Peyer's patch (tissue), 4 donors: ENCODE results near the gene NEUROG2. TPM values are rescaled to one million over a fixed set of nuclear protein-coding genes. Genes with fewer than 3 reads are reported as not detected.
A peak's percentile ranks its signal among the peaks of the same experiment; 100 is the strongest.

Source experiments
- DNase-seq, 3 donors: peaks; one replicate each; pipeline ENCODE4 v3.0.0-alpha.2; 2017 to 2019
- H3K27ac ChIP-seq, 4 donors: fragments of 200-600 bp; sonication (generic); one replicate each; pipeline ENCODE4 v1.5.1; 2016 to 2019
- H3K27me3 ChIP-seq, 2 donors: fragments of 200-600 bp; sonication (generic); one replicate each; pipeline ENCODE4 v1.5.1; 2019
- H3K36me3 ChIP-seq, 3 donors: fragments of 200-600 bp; sonication (generic); one replicate each; pipeline ENCODE4 v1.5.1; 2016 to 2019
- H3K4me1 ChIP-seq, 4 donors: fragments of 200-600 bp; sonication (generic); one replicate each; pipeline ENCODE4 v1.5.1; 2016 to 2019
- H3K4me3 ChIP-seq, 4 donors: fragments of 200-600 bp; sonication (generic); 1 replicate in 3 of 4; 2 replicates in 1 of 4; pipeline ENCODE4 v1.5.1; 2016 to 2019; ENCODE audit warnings: mild to moderate bottlenecking in 1 of 4
- H3K9me3 ChIP-seq, 4 donors: fragments of 200-600 bp; sonication (generic); one replicate each; pipeline ENCODE4 v1.5.1; 2016 to 2019; ENCODE audit warnings: mild to moderate bottlenecking in 1 of 4
- CTCF ChIP-seq, 6 experiments: fragments of 450-650 bp in 4 of 6; fragments of 200-600 bp in 2 of 6; sonication (generic) in 1 of 6; IDR thresholded peaks; one replicate each; pipeline ENCODE4 v1.5.1; 2017 to 2019; ENCODE audit warnings: antibody characterized with exemption in 6 of 6, mild to moderate bottlenecking in 3 of 6, moderate library complexity in 1 of 6
- POLR2A ChIP-seq, 2 donors: fragments of 450-650 bp; IDR thresholded peaks; one replicate each; pipeline ENCODE4 v1.5.1; 2017; ENCODE audit warnings: antibody characterized with exemption in 2 of 2, mild to moderate bottlenecking in 2 of 2, moderate library complexity in 2 of 2
- total RNA-seq, 4 donors: library from RNA; depleted of rRNA; stranded (reverse); fragments of >200 nt; gene quantifications; one replicate each; pipeline ENCODE4 v1.1.0, GENCODE V29; 2016

The NEUROG2 gene
- total RNA-seq, 4 donors from 2014 or later = not detected

GRCh38 chr4:112510291-112511092, 5.5 kb downstream of the NEUROG2 start:
- TF ChIP-seq CTCF (IDR thresholded peaks at IDR 0.05) = no peak
- TF ChIP-seq POLR2A (IDR thresholded peaks at IDR 0.05) = no peak
- Histone ChIP-seq H3K4me3 (peak overlapping the region in 1 of 4 donors; percentile 6), H3K27ac (no peak overlapping the region), H3K27me3 (peaks cover 0 to 50% of the 10 kb centered on the region in 2 donors), H3K4me1 (peaks cover 0 to 38% (median 13%) of the 10 kb centered on the region in 4 donors), H3K9me3 (no peaks in the 10 kb centered on the region), H3K36me3 (no peaks in the 10 kb centered on the region)
- no peak for DNase-seq

GRCh38 chr4:112509243-112510141, 6.5 kb downstream of the NEUROG2 start:
- DNase-seq = no peak
- Histone ChIP-seq H3K36me3 (no peaks in the 10 kb centered on the region), H3K9me3 (no peaks in the 10 kb centered on the region), H3K27ac (no peak overlapping the region), H3K4me1 (peaks cover 0 to 31% (median 7%) of the 10 kb centered on the region in 4 donors), H3K27me3 (peaks cover 0 to 40% of the 10 kb centered on the region in 2 donors), H3K4me3 (peak overlapping the region in 1 of 4 donors; percentile 6)
- TF ChIP-seq CTCF (IDR thresholded peaks at IDR 0.05) (no peak), POLR2A (IDR thresholded peaks at IDR 0.05) (no peak)

GRCh38 chr4:112508356-112508755, 7.6 kb downstream of the NEUROG2 start:
- H3K4me3 ChIP-seq = no peak overlapping the region
- H3K36me3 ChIP-seq = no peaks in the 10 kb centered on the region
- no peak for DNase-seq
- H3K27me3 ChIP-seq = peaks cover 0 to 31% of the 10 kb centered on the region in 2 donors
- H3K27ac ChIP-seq = no peak overlapping the region
- no peaks in the 10 kb centered on the region for H3K9me3 ChIP-seq
- TF ChIP-seq POLR2A (IDR thresholded peaks at IDR 0.05) = no peak
- TF ChIP-seq CTCF (IDR thresholded peaks at IDR 0.05) = no peak
- peaks cover 0 to 24% (median 6%) of the 10 kb centered on the region in 4 donors for H3K4me1 ChIP-seq

GRCh38 chr4:112504807-112505206, 11.2 kb downstream of the NEUROG2 start:
- Histone ChIP-seq H3K9me3 (no peaks in the 10 kb centered on the region), H3K27ac (no peak overlapping the region), H3K27me3 (peaks cover 0 to 13% of the 10 kb centered on the region in 2 donors), H3K36me3 (no peaks in the 10 kb centered on the region), H3K4me3 (no peak overlapping the region), H3K4me1 (peaks cover 0 to 8% (median 2%) of the 10 kb centered on the region in 4 donors)
- no peak for DNase-seq
- TF ChIP-seq CTCF (IDR thresholded peaks at IDR 0.05) = no peak
- no peak for TF ChIP-seq POLR2A (IDR thresholded peaks at IDR 0.05)

- Histone ChIP-seq H3K4me1 (no peaks in the 10 kb centered on the region), H3K9me3 (no peaks in the 10 kb centered on the region), H3K27ac (no peak overlapping the region), H3K36me3 (no peaks in the 10 kb centered on the region), H3K4me3 (no peak overlapping the region), H3K27me3 (no peaks in the 10 kb centered on the region)
- TF ChIP-seq CTCF (IDR thresholded peaks at IDR 0.05) (no peak), POLR2A (IDR thresholded peaks at IDR 0.05) (no peak)
- DNase-seq = no peak
Observed at GRCh38 chr4:112502871-112503270, 13.1 kb downstream of the NEUROG2 start.
